ENCODE data around the gene KCND2. TPM values are rescaled to one million over a fixed set of nuclear protein-coding genes. Genes with fewer than 3 reads are reported as not detected.

Gene KCND2
- total and polyA plus RNA-seq, 2 donors, result 0.11 to 0.19 TPM

DNA sequence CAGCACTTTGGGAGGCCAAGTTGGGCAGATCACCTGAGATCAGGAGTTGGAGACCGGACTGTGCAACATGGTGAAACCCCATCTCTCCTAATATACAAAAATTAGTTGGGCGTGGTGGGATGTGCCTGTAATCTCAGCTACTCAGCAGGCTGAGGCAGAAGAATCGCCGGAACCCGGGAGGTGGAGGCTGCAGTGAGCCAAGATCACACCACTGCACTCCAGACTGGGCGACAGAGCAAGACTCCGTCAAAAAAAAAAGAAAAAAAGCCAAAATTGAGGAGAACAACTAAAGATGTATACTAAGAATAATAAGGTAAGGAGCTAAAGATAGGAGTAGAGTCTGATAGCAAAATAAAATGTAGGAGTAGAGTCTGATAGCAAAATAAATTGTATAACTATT lies 251.0 kb downstream of the KCND2 start:
- H3K9me3 ChIP-seq (ENCODE audit: control insufficient read depth in 2 of 2, insufficient read depth in 1 of 2, low read length in 1 of 2), result no peaks in the 10 kb centered on the region
- no peaks in the 10 kb centered on the region for H3K27me3 ChIP-seq (ENCODE audit: control insufficient read depth in 2 of 2, insufficient read depth in 1 of 2, low read length in 1 of 2)
- no peaks in the 10 kb centered on the region for H3K4me1 ChIP-seq (ENCODE audit: control insufficient read depth in 2 of 2, insufficient read depth in 2 of 2, low read length in 2 of 2)
- H3K36me3 ChIP-seq (ENCODE audit: control insufficient read depth in 2 of 2, insufficient read depth in 2 of 2, low read length in 1 of 2), result no peaks in the 10 kb centered on the region
- no peak for DNase-seq (ENCODE audit: low read depth in 6 of 9, low spot score in 9 of 9)
- H3K27ac ChIP-seq (ENCODE audit: low read depth in 1 of 2, low read length in 1 of 2), result no peak overlapping the region
- no peak overlapping the region for H3K4me3 ChIP-seq (ENCODE audit: low read length in 2 of 2)
- WGBS, result 96% methylated on average over 7 of the region's 7 CpGs

DNA sequence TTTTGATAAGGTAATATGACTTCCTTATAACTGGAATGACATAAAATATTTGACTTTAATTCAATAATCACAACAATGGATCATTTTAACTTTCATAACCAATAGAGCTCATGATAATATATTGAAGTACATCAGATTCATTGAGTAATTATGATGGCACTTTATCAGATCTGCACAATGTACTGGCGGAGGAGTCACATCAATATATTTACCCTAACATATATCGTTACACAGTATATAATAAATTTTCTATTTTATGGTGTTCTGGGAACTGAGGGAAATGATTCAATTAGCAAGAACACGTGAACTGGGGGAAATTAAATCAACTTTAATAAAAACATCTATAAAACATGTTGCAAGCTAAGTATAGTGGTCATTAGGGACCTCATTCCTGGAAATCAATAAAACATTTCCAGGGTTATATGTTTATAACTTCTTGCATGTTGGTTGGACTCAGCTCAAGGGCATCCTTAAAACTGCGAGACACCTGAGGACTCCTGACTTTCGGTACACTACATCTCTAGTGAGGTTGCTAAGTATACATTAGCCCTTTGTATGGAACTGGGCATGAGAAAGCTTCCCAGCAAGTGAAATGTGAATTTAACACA lies 254.0 kb downstream of the KCND2 start:
- WGBS, result 88% methylated on average over 5 of the region's 5 CpGs
- Histone ChIP-seq H3K27ac (ENCODE audit: low read depth in 1 of 2, low read length in 1 of 2) (no peak overlapping the region), H3K4me1 (ENCODE audit: control insufficient read depth in 2 of 2, insufficient read depth in 2 of 2, low read length in 2 of 2) (no peaks in the 10 kb centered on the region), H3K9me3 (ENCODE audit: control insufficient read depth in 2 of 2, insufficient read depth in 1 of 2, low read length in 1 of 2) (no peaks in the 10 kb centered on the region), H3K36me3 (ENCODE audit: control insufficient read depth in 2 of 2, insufficient read depth in 2 of 2, low read length in 1 of 2) (no peaks in the 10 kb centered on the region), H3K27me3 (ENCODE audit: control insufficient read depth in 2 of 2, insufficient read depth in 1 of 2, low read length in 1 of 2) (no peaks in the 10 kb centered on the region), H3K4me3 (ENCODE audit: low read length in 2 of 2) (no peak overlapping the region)
- DNase-seq (ENCODE audit: low read depth in 6 of 9, low spot score in 9 of 9), result no peak

DNA sequence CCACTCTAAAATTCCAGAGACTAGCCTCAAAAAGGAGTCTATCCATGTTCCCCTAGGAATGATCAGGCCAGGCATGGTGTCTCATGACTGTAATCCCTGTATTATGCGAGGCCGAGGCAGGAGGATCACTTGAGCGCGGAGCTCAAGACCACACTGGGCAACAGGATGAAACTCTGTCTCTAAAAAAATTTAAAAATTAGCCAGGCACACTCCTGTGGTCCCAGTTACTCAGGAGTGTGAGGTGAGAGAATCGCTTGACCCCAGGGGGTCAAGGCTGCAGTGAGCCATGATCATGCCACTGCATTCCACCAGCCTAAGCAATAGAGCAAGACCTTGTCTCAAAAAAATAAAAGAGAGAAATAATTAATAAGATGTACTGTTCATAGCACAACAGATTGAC lies 256.8 kb downstream of the KCND2 start:
- Histone ChIP-seq H3K36me3 (ENCODE audit: control insufficient read depth in 2 of 2, insufficient read depth in 2 of 2, low read length in 1 of 2) (no peaks in the 10 kb centered on the region), H3K4me1 (ENCODE audit: control insufficient read depth in 2 of 2, insufficient read depth in 2 of 2, low read length in 2 of 2) (no peaks in the 10 kb centered on the region), H3K4me3 (ENCODE audit: low read length in 2 of 2) (no peak overlapping the region), H3K9me3 (ENCODE audit: control insufficient read depth in 2 of 2, insufficient read depth in 1 of 2, low read length in 1 of 2) (no peaks in the 10 kb centered on the region), H3K27me3 (ENCODE audit: control insufficient read depth in 2 of 2, insufficient read depth in 1 of 2, low read length in 1 of 2) (no peaks in the 10 kb centered on the region), H3K27ac (ENCODE audit: low read depth in 1 of 2, low read length in 1 of 2) (no peak overlapping the region)
- WGBS, result over 99% methylated on average over 5 of the region's 5 CpGs
- DNase-seq (ENCODE audit: low read depth in 6 of 9, low spot score in 9 of 9), result no peak

DNA sequence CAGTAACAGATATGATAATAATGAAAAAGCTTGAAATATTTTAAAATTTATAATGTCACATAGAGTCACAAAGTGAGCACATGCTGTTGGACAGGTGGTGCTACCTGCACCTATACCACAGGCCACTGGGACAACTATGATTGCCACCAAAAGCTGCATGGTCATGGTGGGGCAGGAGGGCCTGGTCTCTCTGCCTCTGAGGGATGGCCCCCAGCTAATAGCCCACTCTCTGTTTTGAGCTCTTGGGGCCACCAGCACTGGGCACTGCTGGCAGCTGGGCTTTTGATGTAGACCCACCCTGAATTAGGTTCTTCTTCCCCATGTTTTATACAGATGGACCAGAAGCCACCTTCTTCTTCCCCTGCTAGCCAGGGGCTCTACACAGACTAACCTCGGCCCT lies 265.4 kb downstream of the KCND2 start:
- Histone ChIP-seq H3K9me3 (ENCODE audit: control insufficient read depth in 2 of 2, insufficient read depth in 1 of 2, low read length in 1 of 2) (no peaks in the 10 kb centered on the region), H3K4me1 (ENCODE audit: control insufficient read depth in 2 of 2, insufficient read depth in 2 of 2, low read length in 2 of 2) (no peaks in the 10 kb centered on the region), H3K27me3 (ENCODE audit: control insufficient read depth in 2 of 2, insufficient read depth in 1 of 2, low read length in 1 of 2) (no peaks in the 10 kb centered on the region), H3K36me3 (ENCODE audit: control insufficient read depth in 2 of 2, insufficient read depth in 2 of 2, low read length in 1 of 2) (no peaks in the 10 kb centered on the region), H3K4me3 (ENCODE audit: low read length in 2 of 2) (no peak overlapping the region), H3K27ac (ENCODE audit: low read depth in 1 of 2, low read length in 1 of 2) (no peak overlapping the region)
- DNase-seq (ENCODE audit: low read depth in 6 of 9, low spot score in 9 of 9), result no peak
- WGBS, result 96% methylated on average over 1 of the region's 1 CpG

DNA sequence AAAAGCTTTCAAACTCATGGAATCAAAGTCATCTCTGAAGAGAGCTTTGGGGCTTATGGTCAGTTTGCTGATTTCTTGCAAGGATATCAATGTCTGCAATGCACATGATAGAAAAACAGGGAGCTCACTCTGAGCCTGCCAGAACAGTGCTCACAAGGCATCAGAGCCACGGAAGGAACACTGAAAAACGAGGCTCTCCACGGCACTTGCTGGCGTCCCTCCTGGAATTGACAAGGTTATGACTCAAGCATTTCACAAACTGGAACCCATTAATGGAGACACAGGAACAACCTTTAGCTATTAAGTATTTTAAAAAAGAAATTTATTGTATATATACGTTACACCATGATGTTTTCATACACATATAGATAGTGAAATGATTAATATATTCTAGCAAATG lies 266.3 kb downstream of the KCND2 start:
- DNase-seq (ENCODE audit: low read depth in 6 of 9, low spot score in 9 of 9), result no peak
- Histone ChIP-seq H3K36me3 (ENCODE audit: control insufficient read depth in 2 of 2, insufficient read depth in 2 of 2, low read length in 1 of 2) (no peaks in the 10 kb centered on the region), H3K27me3 (ENCODE audit: control insufficient read depth in 2 of 2, insufficient read depth in 1 of 2, low read length in 1 of 2) (no peaks in the 10 kb centered on the region), H3K27ac (ENCODE audit: low read depth in 1 of 2, low read length in 1 of 2) (no peak overlapping the region), H3K9me3 (ENCODE audit: control insufficient read depth in 2 of 2, insufficient read depth in 1 of 2, low read length in 1 of 2) (no peaks in the 10 kb centered on the region), H3K4me3 (ENCODE audit: low read length in 2 of 2) (no peak overlapping the region), H3K4me1 (ENCODE audit: control insufficient read depth in 2 of 2, insufficient read depth in 2 of 2, low read length in 2 of 2) (no peaks in the 10 kb centered on the region)
- 93% methylated on average over 5 of the region's 5 CpGs for WGBS

DNA sequence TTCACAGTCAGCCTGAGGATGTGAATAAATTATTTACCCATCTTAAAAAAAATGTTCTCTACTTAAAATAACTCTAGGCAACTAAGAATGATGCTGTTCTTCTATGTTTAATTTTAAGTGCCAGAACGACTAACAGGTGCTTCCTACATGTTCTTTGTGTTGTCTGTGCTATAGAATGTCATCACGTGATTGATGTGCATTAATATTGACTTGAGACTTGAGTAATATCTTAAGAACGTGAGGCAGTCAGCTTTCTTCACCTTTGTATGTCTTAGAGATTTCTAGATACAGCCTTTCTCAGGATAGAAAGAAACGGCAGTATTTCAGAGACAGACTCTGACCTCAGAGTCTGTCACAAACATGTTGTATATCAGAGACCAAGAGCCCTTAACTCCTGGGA lies 274.6 kb downstream of the KCND2 start:
- H3K27me3 ChIP-seq (ENCODE audit: control insufficient read depth in 2 of 2, insufficient read depth in 1 of 2, low read length in 1 of 2), result no peaks in the 10 kb centered on the region
- DNase-seq (ENCODE audit: low read depth in 6 of 9, low spot score in 9 of 9), result no peak
- no peak overlapping the region for H3K4me3 ChIP-seq (ENCODE audit: low read length in 2 of 2)
- no peaks in the 10 kb centered on the region for H3K4me1 ChIP-seq (ENCODE audit: control insufficient read depth in 2 of 2, insufficient read depth in 2 of 2, low read length in 2 of 2)
- WGBS, result 64% methylated on average over 4 of the region's 4 CpGs
- no peak overlapping the region for H3K27ac ChIP-seq (ENCODE audit: low read depth in 1 of 2, low read length in 1 of 2)
- H3K36me3 ChIP-seq (ENCODE audit: control insufficient read depth in 2 of 2, insufficient read depth in 2 of 2, low read length in 1 of 2), result no peaks in the 10 kb centered on the region
- no peaks in the 10 kb centered on the region for H3K9me3 ChIP-seq (ENCODE audit: control insufficient read depth in 2 of 2, insufficient read depth in 1 of 2, low read length in 1 of 2)

DNA sequence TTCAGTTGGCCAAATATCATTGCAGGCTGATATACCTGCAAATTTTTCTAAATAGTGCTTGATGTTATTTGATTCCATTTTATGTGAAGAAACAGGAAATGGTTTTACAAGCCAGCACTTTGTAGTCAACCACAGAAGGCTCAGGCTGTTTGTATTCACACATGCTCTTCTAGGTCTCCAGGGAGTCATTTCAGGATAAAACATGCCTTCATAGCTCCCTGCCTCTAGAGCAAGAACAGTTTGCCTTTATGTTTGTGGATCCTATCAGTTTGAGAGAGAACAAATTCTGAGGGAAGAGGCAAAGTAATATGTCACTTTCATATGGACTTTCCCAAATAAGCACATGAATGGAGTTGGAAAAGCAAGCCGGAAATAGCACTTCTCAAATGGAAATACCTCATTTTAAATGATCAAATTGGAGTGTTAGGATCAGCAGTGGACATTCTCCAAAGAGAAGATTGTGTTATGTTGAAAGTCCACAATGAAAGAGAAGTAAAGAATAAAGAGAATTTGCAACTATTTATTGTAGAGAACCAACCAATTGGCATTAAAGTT lies 277.6 kb downstream of the KCND2 start:
- H3K27me3 ChIP-seq (ENCODE audit: control insufficient read depth in 2 of 2, insufficient read depth in 1 of 2, low read length in 1 of 2), result no peaks in the 10 kb centered on the region
- no peak overlapping the region for H3K27ac ChIP-seq (ENCODE audit: low read depth in 1 of 2, low read length in 1 of 2)
- DNase-seq (ENCODE audit: low read depth in 6 of 9, low spot score in 9 of 9), result no peak
- H3K9me3 ChIP-seq (ENCODE audit: control insufficient read depth in 2 of 2, insufficient read depth in 1 of 2, low read length in 1 of 2), result no peaks in the 10 kb centered on the region
- no peaks in the 10 kb centered on the region for H3K36me3 ChIP-seq (ENCODE audit: control insufficient read depth in 2 of 2, insufficient read depth in 2 of 2, low read length in 1 of 2)
- H3K4me3 ChIP-seq (ENCODE audit: low read length in 2 of 2), result no peak overlapping the region
- WGBS, result 78% methylated on average over 1 of the region's 1 CpG
- no peaks in the 10 kb centered on the region for H3K4me1 ChIP-seq (ENCODE audit: control insufficient read depth in 2 of 2, insufficient read depth in 2 of 2, low read length in 2 of 2)

DNA sequence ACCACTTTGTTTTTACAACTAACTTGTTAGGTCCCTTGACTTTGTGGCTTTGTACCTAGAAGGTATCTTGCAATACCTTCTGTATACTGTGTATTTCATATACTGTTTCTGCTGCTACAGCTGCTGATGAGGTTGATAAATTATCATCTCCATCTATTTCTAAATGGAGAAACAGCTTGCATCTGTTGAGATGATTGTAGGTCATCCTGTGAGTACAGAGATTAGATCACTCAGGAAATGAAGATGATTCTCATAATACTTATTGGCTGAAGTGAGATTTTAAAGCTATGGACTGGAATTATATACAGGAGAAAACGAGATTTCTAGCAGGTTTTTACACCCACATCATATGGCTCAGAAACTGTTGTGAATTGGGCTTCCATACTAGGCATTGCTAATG lies 280.5 kb downstream of the KCND2 start:
- no peak overlapping the region for H3K4me3 ChIP-seq (ENCODE audit: low read length in 2 of 2)
- H3K27me3 ChIP-seq (ENCODE audit: control insufficient read depth in 2 of 2, insufficient read depth in 1 of 2, low read length in 1 of 2), result no peaks in the 10 kb centered on the region
- H3K9me3 ChIP-seq (ENCODE audit: control insufficient read depth in 2 of 2, insufficient read depth in 1 of 2, low read length in 1 of 2), result no peaks in the 10 kb centered on the region
- H3K27ac ChIP-seq (ENCODE audit: low read depth in 1 of 2, low read length in 1 of 2), result no peak overlapping the region
- no peak for DNase-seq (ENCODE audit: low read depth in 6 of 9, low spot score in 9 of 9)
- 0% methylated on average over 1 of the region's 1 CpG for WGBS
- no peaks in the 10 kb centered on the region for H3K4me1 ChIP-seq (ENCODE audit: control insufficient read depth in 2 of 2, insufficient read depth in 2 of 2, low read length in 2 of 2)
- H3K36me3 ChIP-seq (ENCODE audit: control insufficient read depth in 2 of 2, insufficient read depth in 2 of 2, low read length in 1 of 2), result no peaks in the 10 kb centered on the region

DNA sequence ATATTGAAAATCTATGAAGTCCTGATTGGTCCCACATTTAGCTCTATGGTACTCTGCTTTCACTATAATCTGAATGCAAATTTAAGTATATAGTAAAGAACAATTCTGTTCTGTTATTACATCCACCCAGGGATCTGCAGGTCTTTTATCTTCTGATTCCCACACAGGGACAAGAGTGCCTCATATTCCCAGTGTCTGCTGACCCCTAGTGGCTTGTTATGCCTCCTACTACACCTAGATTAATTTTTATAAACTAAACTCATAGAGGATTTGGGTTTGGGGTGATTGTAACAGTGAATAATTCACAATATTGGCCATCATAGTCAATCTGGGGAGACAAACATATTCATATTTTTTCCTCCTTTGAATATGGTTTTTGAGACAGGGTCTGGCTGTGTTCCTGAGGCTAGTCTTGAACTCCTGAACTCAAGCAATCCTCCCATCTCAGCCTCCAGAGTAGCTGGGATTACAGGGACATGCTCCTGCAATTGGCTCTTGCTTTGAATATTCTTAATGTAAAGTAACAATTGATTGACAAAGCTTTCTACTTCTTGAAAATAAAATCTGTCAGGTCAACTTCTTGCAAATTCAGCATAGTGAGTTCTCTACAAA lies 282.1 kb downstream of the KCND2 start:
- Histone ChIP-seq H3K4me3 (ENCODE audit: low read length in 2 of 2) (no peak overlapping the region), H3K36me3 (ENCODE audit: control insufficient read depth in 2 of 2, insufficient read depth in 2 of 2, low read length in 1 of 2) (no peaks in the 10 kb centered on the region), H3K4me1 (ENCODE audit: control insufficient read depth in 2 of 2, insufficient read depth in 2 of 2, low read length in 2 of 2) (no peaks in the 10 kb centered on the region), H3K27me3 (ENCODE audit: control insufficient read depth in 2 of 2, insufficient read depth in 1 of 2, low read length in 1 of 2) (no peaks in the 10 kb centered on the region), H3K9me3 (ENCODE audit: control insufficient read depth in 2 of 2, insufficient read depth in 1 of 2, low read length in 1 of 2) (no peaks in the 10 kb centered on the region), H3K27ac (ENCODE audit: low read depth in 1 of 2, low read length in 1 of 2) (no peak overlapping the region)
- DNase-seq (ENCODE audit: low read depth in 6 of 9, low spot score in 9 of 9), result peak in 1 of 9 donors; percentile 1
